HEK293 (cell line): ENCODE measurements around the gene PIP4K2B.
A peak's percentile ranks its signal among the peaks of the same experiment; 100 is the strongest.

ENCODE experiments used
- CTCF ChIP-seq: fragments of 450-650 bp; formaldehyde crosslinking; IDR thresholded peaks from 2 replicates; pipeline ENCODE4 v1.5.1; 2016; ENCODE audit warnings: missing biosample characterization, missing genetic modification characterization
- GLIS2 ChIP-seq: fragments of 450-650 bp; formaldehyde crosslinking; IDR thresholded peaks from 2 replicates; pipeline ENCODE4 v1.5.1; 2016; ENCODE audit warnings: missing biosample characterization, missing genetic modification characterization
- HOXD13 ChIP-seq: sonication (generic); formaldehyde crosslinking; IDR thresholded peaks from 2 replicates; pipeline ENCODE4 v1.8.0; 2022; ENCODE audit warnings: missing genetic modification reagents, borderline replicate concordance
- KLF1 ChIP-seq: fragments of 450-650 bp; formaldehyde crosslinking; IDR thresholded peaks from 2 replicates; pipeline ENCODE4 v1.5.1; 2016; ENCODE audit warnings: missing biosample characterization, missing genetic modification characterization
- SALL2 ChIP-seq: fragments of 450-650 bp; formaldehyde crosslinking; IDR thresholded peaks from 2 replicates; pipeline ENCODE4 v1.5.0; 2017; ENCODE audit warnings: missing biosample characterization, mild to moderate bottlenecking, missing genetic modification characterization, borderline replicate concordance
- SCRT1 ChIP-seq: fragments of 450-650 bp; formaldehyde crosslinking; IDR thresholded peaks from 2 replicates; pipeline ENCODE4 v1.5.1; 2016; ENCODE audit warnings: missing biosample characterization, missing genetic modification characterization, borderline replicate concordance
- ZBTB49 ChIP-seq: fragments of 450-650 bp; formaldehyde crosslinking; IDR thresholded peaks from 2 replicates; pipeline ENCODE4 v1.5.1; 2016; ENCODE audit warnings: missing biosample characterization, missing genetic modification characterization, low read depth
- ZBTB6 ChIP-seq: fragments of 450-650 bp; formaldehyde crosslinking; IDR thresholded peaks from 2 replicates; pipeline ENCODE4 v1.5.1; 2017; ENCODE audit warnings: missing biosample characterization, missing genetic modification characterization
- ZFHX2 ChIP-seq: fragments of 450-650 bp; formaldehyde crosslinking; conservative IDR thresholded peaks from 2 replicates; pipeline ENCODE4 v1.5.1; 2016; ENCODE audit warnings: missing biosample characterization, missing genetic modification characterization
- ZNF114 ChIP-seq: fragments of 450-650 bp; formaldehyde crosslinking; IDR thresholded peaks from 2 replicates; pipeline ENCODE4 v1.5.0; 2017; ENCODE audit warnings: missing biosample characterization, missing genetic modification characterization
- ZNF140 ChIP-seq: fragments of 450-650 bp; formaldehyde crosslinking; IDR thresholded peaks from 2 replicates; pipeline ENCODE4 v1.5.1; 2016; ENCODE audit warnings: missing biosample characterization, missing genetic modification characterization
- ZNF148 ChIP-seq: fragments of 450-650 bp; formaldehyde crosslinking; IDR thresholded peaks from 2 replicates; pipeline ENCODE4 v1.5.0; 2017; ENCODE audit warnings: missing biosample characterization, missing genetic modification characterization, borderline replicate concordance
- ZNF157 ChIP-seq: fragments of 450-650 bp; formaldehyde crosslinking; IDR thresholded peaks from 2 replicates; pipeline ENCODE4 v1.5.1; 2016; ENCODE audit warnings: missing biosample characterization, missing genetic modification characterization
- ZNF174 ChIP-seq: fragments of 450-650 bp; formaldehyde crosslinking; IDR thresholded peaks from 2 replicates; pipeline ENCODE4 v1.5.0; 2017; ENCODE audit warnings: missing biosample characterization, mild to moderate bottlenecking, missing genetic modification characterization
- ZNF2 ChIP-seq: fragments of 450-650 bp; formaldehyde crosslinking; IDR thresholded peaks from 2 replicates; pipeline ENCODE4 v1.5.1; 2016; ENCODE audit warnings: missing biosample characterization, missing genetic modification characterization
- ZNF202 ChIP-seq: fragments of 450-650 bp; formaldehyde crosslinking; IDR thresholded peaks from 2 replicates; pipeline ENCODE4 v1.5.1; 2016; ENCODE audit warnings: missing biosample characterization, missing genetic modification characterization, borderline replicate concordance
- ZNF211 ChIP-seq: fragments of 450-650 bp; formaldehyde crosslinking; IDR thresholded peaks from 2 replicates; pipeline ENCODE4 v1.5.1; 2016; ENCODE audit warnings: low read depth, missing biosample characterization, missing genetic modification characterization
- ZNF24 ChIP-seq: fragments of 450-650 bp; formaldehyde crosslinking; IDR thresholded peaks from 2 replicates; pipeline ENCODE4 v1.5.1; 2016; ENCODE audit warnings: missing biosample characterization, missing genetic modification characterization
- ZNF292 ChIP-seq: fragments of 450-650 bp; formaldehyde crosslinking; IDR thresholded peaks from 2 replicates; pipeline ENCODE4 v1.5.1; 2016; ENCODE audit warnings: low read depth, missing biosample characterization, missing genetic modification characterization, borderline replicate concordance
- ZNF302 ChIP-seq: fragments of 450-650 bp; formaldehyde crosslinking; IDR thresholded peaks from 2 replicates; pipeline ENCODE4 v1.5.1; 2016; ENCODE audit warnings: missing biosample characterization, missing genetic modification characterization, low read depth
- ZNF404 ChIP-seq: fragments of 450-650 bp; formaldehyde crosslinking; IDR thresholded peaks from 2 replicates; pipeline ENCODE4 v1.5.1; 2017; ENCODE audit warnings: missing biosample characterization, missing genetic modification characterization
- ZNF416 ChIP-seq: fragments of 450-650 bp; formaldehyde crosslinking; IDR thresholded peaks from 2 replicates; pipeline ENCODE4 v1.5.1; 2016; ENCODE audit warnings: missing biosample characterization, missing genetic modification characterization
- ZNF423 ChIP-seq: fragments of 450-650 bp; formaldehyde crosslinking; IDR thresholded peaks from 2 replicates; pipeline ENCODE4 v1.5.1; 2016; ENCODE audit warnings: missing biosample characterization, missing genetic modification characterization
- ZNF473 ChIP-seq: fragments of 450-650 bp; formaldehyde crosslinking; IDR thresholded peaks from 2 replicates; pipeline ENCODE4 v1.5.1; 2017; ENCODE audit warnings: missing biosample characterization, missing genetic modification characterization
- ZNF48 ChIP-seq: fragments of 450-650 bp; formaldehyde crosslinking; IDR thresholded peaks from 2 replicates; pipeline ENCODE4 v1.5.1; 2016; ENCODE audit warnings: missing biosample characterization, missing genetic modification characterization
- ZNF510 ChIP-seq: fragments of 450-650 bp; formaldehyde crosslinking; IDR thresholded peaks from 2 replicates; pipeline ENCODE4 v1.5.1; 2018; ENCODE audit warnings: mild to moderate bottlenecking, missing genetic modification characterization, missing biosample characterization; ENCODE audit not compliant: insufficient replicate concordance
- ZNF514 ChIP-seq: fragments of 450-650 bp; formaldehyde crosslinking; IDR thresholded peaks from 2 replicates; pipeline ENCODE4 v1.5.1; 2016; ENCODE audit warnings: missing biosample characterization, missing genetic modification characterization
- ZNF521 ChIP-seq: fragments of 450-650 bp; formaldehyde crosslinking; IDR thresholded peaks from 2 replicates; pipeline ENCODE4 v1.5.1; 2017; ENCODE audit warnings: missing biosample characterization, mild to moderate bottlenecking, missing genetic modification characterization
- ZNF571 ChIP-seq: fragments of 450-650 bp; formaldehyde crosslinking; IDR thresholded peaks from 2 replicates; pipeline ENCODE4 v1.5.0; 2017; ENCODE audit warnings: missing biosample characterization, missing genetic modification characterization
- ZNF585B ChIP-seq: fragments of 450-650 bp; formaldehyde crosslinking; IDR thresholded peaks from 2 replicates; pipeline ENCODE4 v1.5.1; 2016; ENCODE audit warnings: missing biosample characterization, missing genetic modification characterization
- ZNF707 ChIP-seq: fragments of 450-650 bp; formaldehyde crosslinking; IDR thresholded peaks from 2 replicates; pipeline ENCODE4 v1.5.1; 2016; ENCODE audit warnings: missing biosample characterization, missing genetic modification characterization
- ZNF785 ChIP-seq: fragments of 450-650 bp; formaldehyde crosslinking; IDR thresholded peaks from 2 replicates; pipeline ENCODE4 v1.5.1; 2016; ENCODE audit warnings: missing biosample characterization, missing genetic modification characterization
- ZNF792 ChIP-seq: fragments of 450-650 bp; formaldehyde crosslinking; IDR thresholded peaks from 2 replicates; pipeline ENCODE4 v1.5.1; 2016; ENCODE audit warnings: missing biosample characterization, missing genetic modification characterization
- ZSCAN30 ChIP-seq: fragments of 450-650 bp; IDR thresholded peaks from 2 replicates; pipeline ENCODE4 v1.5.1; 2018; ENCODE audit warnings: missing biosample characterization, mild to moderate bottlenecking, missing genetic modification characterization, moderate library complexity

Gene PIP4K2B

GRCh38 chr17:38824899-38825761 lies 25.8 kb upstream of the PIP4K2B start, which contains the start of gene CWC25 (continued):
- TF ChIP-seq ZBTB49 (tag by site-specific recombination) (no peak), ZNF48 (tag by site-specific recombination) (no peak), ZNF2 (tag by site-specific recombination) (peak; percentile 71), HOXD13 (CRISPR knock-in tag) (no peak), KLF1 (tag by site-specific recombination) (no peak; the same call in 1 of the 2 replicates), ZNF707 (tag by site-specific recombination) (no peak), ZNF24 (tag by site-specific recombination) (peak; percentile 86), ZNF140 (tag by site-specific recombination) (no peak), ZNF473 (tag by site-specific recombination) (no peak), ZNF302 (no peak), ZNF292 (no peak), ZFHX2 (tag by site-specific recombination) (peak; percentile 45; the same call in 1 of the 2 replicates), ZNF510 (tag by site-specific recombination) (no peak), CTCF (tag by site-specific recombination) (no peak), SALL2 (tag by site-specific recombination) (no peak), SCRT1 (tag by site-specific recombination) (no peak), ZNF785 (no peak), ZNF416 (no peak), ZNF514 (tag by site-specific recombination) (no peak), ZNF148 (tag by site-specific recombination) (no peak), ZNF521 (tag by site-specific recombination) (no peak), ZSCAN30 (tag by site-specific recombination) (0 out of 2 replicates have a peak, but pooled peaks have one; percentile 50), ZNF211 (tag by site-specific recombination) (no peak), ZNF571 (tag by site-specific recombination) (no peak), ZNF423 (tag by site-specific recombination) (no peak), ZNF174 (no peak), ZNF114 (tag by site-specific recombination) (no peak), ZNF202 (tag by site-specific recombination) (no peak), GLIS2 (tag by site-specific recombination) (peak; percentile 48; the same call in 1 of the 2 replicates), ZNF157 (tag by site-specific recombination) (no peak), ZNF792 (no peak), ZBTB6 (peak; percentile 36; the same call in 1 of the 2 replicates), ZNF404 (tag by site-specific recombination) (no peak), ZNF585B (no peak)
